C1 segment of cervical spinal cord (tissue), 14 donors: ENCODE measurements around the gene THSD1.
"Not testable (repeated sequence)": the region's sequence is repeated elsewhere in the genome, so short reads cannot be mapped to it uniquely, and the experiment has no call there.

Source experiments
- DNase-seq, 14 donors: peaks; one replicate each; lab custom pipeline; 2025; lab: John Stamatoyannopoulos, UW

The THSD1 gene

DNA sequence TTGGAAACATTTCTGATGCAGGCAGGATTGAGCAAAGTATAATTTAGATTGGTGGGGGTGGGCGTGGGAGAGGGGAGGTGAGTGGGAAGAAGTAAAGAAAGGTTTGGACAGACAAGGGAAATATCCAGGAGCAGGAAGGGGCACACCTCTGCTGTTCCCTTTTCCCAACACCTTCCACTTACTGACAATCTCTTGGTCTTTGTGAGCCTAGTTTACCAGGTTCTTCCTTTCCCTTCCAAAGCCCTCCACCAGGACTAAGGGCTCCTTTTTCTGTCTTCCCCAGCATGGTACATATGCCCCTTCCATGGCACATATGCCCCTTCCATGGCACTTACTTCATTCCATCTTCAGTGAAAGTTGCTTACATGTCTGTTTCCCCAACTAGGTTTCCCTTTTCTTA lies 6.2 kb upstream of the THSD1 start:
- DNase-seq, result no peak

DNA sequence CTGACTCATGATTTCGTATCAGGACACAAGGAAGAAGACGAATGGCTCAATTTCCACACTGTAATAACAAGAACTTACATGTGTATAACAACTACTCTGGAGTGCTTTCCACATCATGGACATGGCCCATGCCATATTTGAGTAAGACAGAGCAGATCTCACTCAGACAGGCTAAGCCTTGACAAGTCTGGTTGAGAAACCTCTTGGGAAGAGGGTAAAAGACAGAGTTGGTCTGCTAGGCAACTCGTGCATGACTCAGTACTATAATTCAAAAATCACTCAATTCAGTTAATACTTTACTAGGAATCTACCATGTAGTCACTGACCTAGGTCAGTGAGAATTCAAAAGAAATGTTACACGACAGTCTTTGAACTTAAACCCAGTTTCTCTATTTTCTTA lies 5.7 kb upstream of the THSD1 start:
- no peak for DNase-seq

DNA sequence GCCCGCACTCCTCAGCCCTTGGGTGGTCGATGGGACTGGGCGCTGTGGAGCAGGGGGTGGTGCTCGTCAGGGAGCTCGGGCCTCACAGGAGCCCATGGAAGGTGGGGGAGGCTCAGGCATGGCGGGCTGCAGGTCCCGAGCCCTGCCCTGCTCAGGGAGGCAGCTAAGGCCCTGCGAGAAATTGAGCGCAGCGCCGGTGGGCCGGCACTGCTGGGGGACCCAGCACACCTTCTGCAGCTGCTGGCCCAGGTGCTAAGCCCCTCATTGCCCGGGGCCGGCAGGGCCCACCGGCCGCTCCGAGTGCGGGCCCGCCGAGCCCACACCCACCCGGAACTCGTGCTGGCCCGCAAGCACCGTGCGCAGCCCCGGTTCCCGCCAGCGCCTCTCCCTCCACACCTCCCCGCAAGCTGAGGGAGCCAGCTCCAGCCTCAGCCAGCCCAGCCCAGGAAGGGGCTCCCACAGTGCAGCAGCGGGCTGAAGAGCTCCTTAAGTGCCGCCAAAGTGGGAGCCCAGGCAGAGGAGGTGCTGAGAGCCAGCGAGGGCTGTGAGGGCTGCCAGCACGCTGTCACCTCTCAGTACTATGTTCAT lies 2.2 kb upstream of the THSD1 start:
- DNase-seq, result not testable (repeated sequence)

DNA sequence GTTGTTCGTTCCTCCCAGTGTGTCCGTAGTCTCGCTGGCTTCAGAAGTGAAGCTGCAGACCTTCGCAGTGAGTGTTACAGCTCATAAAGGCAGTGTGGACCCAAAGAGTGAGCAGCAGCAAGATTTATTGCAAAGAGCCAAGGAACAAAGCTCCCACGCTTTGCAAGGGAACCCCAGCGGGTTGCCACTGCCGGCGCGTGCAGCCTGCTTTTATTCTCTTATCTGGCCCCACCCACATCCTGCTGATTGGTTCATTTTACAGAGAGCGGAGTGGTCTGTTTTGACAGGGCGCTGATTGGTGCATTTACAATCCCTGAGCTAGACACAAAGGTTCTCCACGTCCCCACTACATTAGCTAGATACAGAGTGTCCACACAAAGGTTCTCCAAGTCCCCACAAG lies 1.5 kb upstream of the THSD1 start:
- DNase-seq, result not testable (repeated sequence)

DNA sequence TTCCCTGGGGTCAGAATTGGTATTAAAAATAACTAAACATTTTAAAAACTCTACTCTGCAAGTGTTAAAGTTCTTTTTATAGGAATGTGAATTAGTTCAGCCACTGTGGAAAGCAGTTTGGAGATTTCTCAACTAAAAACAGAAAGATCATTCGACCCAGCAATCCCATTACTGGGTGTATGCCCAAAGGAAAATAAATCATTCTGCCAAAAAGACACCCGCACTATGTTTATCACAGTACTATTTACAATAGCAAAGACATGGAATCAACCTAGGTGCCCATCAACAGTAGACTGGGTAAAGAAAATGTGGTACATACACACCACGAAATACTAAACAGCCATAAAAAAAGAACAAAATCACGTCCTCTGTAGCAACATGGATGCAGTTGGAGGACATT lies 657 bp upstream of the THSD1 start:
- no peak for DNase-seq

DNA sequence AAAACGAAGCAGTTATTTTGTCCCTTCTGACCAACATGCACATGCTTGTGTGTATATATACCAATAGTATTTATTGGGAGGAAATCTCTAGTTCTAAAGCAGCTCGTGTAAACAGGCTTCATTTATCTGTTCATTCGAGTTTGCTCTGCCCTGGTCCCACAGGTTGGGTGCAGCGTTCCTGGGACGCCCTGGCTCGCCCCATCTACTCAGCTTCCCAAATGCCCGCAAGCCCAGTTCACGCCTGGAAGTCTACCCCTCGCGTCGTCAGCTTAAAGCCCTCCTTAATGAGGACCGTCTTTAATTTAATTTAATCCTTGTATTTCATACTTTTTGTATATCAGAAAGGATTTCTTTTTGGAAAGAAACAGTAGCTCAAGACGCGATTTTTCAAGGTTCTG lies 604 bp downstream of the THSD1 start:
- no peak for DNase-seq

DNA sequence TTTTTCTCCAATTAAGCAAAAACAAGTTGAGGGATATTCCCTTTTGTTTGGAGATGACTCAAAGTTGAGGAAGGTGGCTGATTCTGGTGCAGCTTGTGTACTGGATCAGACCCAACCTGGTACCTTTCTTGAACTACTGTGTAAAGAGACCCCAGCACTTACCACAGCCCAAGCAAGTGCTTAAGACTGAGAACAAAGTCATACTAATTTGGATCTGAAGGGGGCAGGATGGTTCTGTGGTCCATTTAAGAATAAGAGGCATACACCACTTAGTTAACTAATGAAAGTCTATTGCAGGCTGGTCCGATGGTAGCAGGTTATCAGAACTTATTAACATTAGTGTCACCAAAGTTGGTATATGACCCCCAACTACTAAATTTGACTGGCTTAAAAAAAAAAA lies 6.3 kb downstream of the THSD1 start:
- DNase-seq, result no peak

DNA sequence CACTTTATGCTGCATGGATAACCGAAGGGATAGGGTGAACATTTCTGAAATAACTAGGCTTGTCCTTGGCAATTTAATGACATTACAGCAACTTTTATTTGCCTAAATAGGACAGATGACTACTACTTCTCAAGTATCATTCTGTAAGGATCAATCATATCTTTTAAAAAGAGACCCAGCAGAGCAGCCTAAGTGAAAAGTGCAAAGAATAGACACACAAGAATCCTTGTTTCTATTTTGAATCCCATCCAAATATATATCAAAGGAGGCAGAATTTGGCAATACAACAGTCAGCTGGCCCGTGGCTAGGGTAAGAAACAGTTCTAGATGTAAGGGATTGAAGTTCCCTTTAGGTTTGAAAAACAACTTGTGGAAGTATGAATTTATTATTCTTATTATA lies 6.9 kb downstream of the THSD1 start:
- no peak for DNase-seq

DNA sequence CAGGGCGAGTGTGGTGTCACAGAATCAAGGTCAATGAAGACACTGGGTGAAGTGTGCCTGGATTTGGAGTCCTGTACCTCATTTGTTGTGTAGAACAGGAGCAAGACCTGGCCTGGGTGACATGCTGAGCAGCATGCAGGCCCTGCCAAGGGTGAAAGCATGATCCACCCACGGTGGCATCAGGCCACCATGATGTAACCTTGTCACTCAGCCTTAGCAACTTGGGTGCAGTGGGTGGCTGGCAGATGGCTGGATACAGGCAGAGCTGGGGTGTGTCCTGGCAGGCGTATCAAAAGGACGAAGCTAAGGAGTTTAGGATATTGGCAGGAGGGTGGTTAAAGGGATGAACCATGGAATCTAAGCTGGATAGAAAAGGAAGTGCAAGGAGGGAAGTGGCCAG lies 10.3 kb downstream of the THSD1 start:
- DNase-seq, result no peak

DNA sequence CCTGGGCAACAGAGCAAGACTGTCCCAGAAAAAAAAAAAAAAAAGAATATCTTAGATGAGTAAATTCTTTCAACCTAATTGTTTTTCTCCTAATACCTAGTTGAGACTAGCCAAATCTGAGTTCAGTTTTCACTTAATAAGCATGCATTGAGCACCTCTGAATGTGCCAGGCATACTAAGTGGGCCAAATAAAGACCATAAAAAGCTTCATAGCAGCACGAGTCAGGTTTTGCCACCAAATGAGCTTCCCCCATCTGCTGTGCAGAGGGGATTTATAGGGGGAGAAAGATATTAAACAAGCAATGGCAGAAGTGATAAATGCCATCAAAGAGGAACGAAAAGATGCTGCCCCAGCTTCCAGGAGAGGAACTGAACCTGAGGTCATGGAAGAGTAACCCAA lies 11.4 kb downstream of the THSD1 start:
- DNase-seq, result no peak

DNA sequence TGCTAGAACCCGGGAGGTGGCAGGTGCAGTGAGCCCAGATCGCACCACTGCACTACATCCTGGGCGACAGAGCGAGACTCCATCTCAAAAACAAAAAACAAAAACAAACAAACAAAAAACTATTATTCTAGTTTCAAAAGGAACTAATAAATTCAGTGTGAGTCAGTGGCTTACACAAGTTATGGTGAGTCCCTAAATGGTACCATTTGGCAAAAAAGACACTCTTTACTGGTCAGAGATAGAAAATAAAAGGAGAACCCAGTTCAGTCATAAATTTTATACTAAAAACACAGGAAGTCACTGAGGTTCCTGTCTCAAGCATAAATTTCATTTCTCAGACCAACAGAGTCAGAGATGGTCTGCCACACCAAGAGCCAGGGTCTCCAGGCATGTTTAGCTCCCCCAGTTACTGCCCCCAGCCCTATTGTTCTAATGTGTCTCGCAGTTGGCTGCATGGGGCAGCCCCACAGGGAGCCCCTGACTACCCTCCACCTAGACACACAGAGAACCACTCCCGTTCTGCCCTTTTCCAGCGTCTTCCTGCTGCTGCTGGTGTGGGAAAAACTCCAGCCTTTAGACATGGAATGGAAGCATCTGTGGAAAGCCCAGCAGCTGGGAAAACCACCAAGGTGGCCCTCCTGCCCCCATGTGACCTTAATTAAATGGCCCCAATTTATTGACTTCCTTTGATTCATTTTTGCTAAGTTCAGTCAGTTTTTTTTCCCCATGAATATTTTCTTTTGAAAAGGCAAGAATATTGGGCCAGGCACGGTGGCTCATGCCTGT lies 12.2 kb downstream of the THSD1 start:
- no peak for DNase-seq

DNA sequence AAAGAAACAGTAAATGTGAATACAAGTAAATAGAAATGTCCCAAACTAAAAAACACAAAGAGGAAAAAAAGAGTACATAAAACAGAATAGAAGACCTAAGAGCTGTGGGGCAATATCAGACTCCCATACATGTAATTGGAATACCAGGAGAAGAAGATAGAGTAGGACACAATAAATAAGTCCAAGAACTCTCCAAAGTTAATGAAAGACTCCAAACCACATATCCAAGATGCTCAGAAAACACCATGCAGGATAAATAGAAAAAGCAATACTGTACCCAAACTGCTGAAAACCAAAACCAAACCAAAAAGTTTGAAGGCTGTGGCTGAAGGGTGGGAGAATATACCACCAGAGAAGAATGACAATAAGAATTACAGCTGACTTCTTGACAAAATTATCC lies 18.3 kb downstream of the THSD1 start:
- no peak for DNase-seq

DNA sequence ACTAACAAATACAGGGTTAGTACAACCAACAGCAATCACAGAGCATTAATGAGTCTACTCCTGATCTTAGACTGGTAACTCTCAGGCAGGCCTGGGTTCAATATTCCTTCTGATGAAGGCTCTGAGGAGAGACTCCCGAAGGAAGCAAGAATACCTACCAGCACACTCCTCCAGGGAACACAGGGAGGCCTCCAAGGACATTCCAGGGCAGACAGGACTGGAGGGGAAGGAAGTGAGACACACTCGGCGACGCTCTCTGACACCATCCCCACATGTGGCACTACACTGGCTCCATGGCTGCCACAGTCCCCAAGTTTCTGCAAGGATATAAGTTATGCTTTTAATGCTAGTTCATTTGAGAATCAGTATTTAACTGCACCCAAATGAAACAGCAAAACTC lies 20.1 kb downstream of the THSD1 start:
- no peak for DNase-seq

DNA sequence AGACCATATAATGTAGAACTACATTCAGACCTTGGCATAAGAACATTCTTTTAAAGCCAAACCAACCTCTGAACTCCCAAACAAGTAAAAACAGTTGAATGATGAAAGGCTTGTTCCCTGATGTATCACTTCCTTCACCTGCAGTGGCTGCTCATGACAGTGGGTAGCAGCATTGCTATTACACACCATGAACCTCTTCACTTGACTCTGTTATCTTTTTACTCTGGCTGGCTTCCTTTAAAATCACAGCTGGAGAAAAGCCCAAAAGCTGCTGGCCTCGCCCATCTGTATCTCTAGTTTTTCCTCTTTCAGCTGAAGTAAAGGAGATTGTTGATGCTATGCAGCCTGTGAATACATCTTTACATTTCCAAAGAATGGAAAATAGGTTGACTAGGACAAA lies 22.6 kb downstream of the THSD1 start:
- DNase-seq, result no peak

DNA sequence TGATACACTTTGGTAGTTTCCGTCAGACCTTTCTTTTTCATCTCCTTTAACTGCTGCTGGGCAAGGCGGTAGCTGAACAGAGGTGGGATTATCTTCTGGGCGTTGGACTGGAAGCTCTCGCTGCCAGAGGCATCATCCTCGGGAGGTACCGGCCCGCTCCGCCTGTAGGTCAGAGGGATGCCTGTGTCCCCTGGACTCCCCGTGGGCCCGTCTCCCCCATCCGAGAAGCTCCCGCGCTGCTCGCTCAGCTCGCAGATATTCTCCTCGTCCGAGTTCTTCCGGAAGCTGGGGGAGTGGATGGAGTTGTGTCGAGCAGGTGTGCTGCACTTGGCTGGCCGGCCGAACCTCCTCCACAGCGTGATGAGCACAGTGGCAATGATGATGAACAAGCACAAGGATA lies 27.7 kb downstream of the THSD1 start:
- no peak for DNase-seq

DNA sequence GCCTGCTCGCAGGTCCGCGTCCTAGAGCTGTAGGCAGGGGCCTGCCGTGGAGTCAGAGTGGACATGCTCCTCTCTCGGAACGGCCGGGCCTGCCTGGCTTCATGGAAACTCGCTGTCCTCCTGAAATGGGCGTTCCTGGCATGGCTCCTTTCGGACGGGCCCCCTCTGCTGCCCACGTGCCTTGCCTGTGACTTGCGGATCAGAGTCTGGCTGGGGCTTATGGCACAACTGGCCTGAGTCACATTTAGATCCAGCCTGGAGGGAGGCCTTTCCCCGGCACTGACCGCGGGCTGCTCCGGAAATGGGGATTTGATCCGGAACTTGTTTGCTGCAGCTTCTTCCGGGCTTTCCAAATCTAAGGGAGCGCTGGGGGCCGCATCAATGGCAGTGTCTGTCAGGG lies 28.1 kb downstream of the THSD1 start:
- no peak for DNase-seq

DNA sequence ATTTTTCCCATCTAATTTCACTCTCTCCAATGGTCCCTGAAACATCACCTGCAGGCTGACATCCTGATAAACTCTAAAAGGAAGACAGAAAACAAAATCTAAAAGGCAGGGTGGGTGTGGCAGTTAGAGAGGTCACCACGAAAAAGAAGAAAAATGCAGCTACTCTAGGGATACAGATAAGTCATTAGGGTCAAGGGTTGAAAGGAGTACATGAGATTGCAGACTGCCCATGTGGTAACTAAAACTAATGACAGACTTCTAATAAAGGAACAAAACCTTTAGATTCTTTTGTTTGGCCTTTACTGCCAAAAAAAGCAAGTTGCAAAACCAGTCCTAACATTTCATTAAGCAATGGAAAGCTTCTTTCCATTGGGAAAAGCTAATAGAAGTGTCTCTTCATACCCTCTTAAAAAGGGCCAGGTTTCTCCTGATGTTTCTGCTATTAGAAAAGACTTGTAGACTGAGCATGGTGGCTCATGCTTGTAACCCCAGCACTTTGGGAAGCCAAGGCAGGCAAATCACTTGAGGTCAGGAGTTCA lies 31.0 kb downstream of the THSD1 start:
- no peak for DNase-seq

DNA sequence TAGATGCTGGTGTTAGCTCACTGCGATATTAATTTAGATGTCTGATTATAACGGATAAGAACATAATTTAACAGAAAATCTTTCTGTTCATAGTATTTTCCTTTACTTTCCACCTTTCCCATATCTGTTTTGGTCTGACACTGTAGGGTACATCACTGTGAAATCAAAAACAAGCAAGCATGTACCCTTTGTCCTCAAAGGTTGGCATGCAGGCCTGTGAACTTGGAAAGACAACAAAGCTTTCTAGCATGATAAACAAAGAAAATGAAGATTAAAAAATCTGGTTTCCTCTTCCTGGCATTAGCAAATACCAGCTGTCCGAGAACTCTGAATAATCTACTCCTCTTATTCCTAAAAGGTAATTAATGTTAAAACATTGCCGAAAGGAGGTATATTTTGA lies 31.6 kb downstream of the THSD1 start:
- DNase-seq, result no peak

DNA sequence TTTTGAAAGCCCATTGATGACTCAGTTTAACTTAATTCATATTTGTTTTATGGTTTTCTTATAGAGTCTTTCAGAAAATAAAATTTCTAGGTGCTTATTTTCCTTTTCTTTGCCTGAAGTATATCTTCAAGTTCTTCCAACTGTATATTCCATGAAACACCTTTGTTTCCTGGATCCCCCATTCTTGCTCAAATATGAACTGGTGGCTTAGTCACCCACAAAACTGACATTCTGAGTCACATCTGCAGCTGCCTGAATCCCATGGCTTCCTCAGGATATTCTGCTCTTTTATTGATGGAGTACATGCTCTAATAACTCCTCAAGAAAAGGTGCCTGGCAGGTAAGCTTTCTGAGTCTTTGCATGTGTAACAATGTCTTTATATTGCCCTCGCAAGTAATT lies 32.7 kb downstream of the THSD1 start:
- not testable (repeated sequence) for DNase-seq

DNA sequence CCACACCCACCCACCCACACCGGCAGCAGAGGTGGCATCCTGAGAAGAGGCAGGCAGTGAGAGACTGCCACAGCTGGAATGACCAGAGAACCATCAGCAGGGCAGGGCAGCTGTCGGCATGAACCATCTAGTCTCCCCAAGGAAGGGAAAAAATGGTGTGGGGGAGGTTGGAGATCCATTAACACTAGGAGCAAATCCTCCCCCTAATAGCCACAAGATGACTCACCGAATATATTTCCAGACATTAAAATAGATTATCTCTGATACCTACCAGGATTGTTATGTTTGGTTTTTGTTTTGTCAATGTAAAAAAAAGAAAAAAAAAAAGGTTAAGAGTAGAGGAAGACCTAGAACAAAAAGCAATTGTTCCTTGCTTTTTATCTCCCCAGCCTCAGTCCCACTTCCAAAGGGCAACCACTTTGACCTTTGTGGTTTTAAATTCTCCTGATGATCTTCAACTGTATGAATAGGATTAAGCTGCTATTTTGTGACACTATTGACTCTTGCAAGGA lies 34.2 kb downstream of the THSD1 start:
- DNase-seq, result no peak

DNA sequence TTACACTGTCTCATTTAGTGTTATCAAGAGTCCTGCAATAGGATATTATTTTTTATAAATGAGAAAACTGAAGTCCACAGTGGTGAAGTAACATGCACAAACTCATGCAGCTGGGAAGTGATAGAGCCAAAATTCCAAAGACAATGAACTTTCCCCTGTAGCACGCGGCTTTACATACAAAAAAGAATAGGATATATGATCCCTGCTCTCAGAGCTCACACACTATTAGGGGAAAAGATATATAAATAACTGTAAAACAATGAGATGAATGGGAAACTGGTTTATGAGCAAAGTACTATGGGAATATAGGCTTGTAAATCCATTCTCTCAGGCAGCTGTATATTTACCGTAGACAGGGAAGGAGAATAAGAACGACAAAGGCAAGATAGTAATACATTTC lies 39.7 kb downstream of the THSD1 start:
- no peak for DNase-seq

DNA sequence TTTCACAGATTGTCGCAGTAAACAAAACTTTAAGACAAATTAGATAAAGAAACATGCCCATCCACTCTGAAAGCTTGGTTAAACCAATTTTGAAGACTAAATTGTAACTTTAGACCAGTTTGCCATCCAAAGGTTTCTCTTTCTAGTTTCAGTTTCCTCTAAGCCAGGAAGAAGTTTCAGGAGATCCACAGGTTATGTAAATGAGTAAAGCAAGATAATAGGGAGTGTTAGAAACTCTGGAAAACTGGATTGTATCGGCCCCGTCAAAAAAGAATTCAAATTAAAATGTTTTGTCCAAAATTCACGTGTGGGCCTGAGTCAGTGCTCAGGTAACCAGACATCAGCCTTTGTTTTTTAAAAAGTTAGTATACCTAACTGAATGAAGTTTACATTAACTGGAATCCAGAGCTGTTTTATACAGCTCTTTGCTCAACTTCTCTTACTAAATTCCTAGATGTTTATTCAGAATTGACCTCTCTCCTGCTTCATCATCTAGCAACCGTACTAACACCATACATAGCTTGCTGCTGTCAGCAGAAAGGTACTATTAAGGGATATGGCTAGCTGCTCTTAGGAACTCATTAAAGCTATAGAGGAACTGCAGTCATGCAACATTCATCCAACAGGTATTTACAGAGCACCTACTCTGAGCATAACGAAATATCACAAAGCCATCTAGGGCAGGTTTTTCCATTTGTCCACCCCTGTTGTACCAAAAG lies 43.6 kb downstream of the THSD1 start:
- not testable (repeated sequence) for DNase-seq

DNA sequence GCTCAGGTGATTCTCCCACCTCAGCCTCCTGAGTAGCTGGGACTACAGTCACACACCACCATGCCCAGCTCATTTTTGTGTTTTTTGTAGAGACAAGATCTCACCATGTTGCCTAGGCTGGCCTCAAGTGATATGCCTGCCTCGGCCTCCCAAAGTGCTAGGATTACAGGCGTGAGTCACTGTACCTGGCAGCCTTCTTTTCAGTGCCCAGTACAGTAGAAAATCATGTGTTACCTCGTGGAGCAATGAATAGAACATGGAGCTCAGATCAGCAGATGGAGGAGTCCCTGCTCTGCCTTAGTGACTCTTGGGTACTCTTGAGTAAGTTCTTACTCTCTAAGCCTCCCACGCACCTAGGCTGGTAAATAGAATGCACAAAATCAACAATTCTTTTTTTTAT lies 44.7 kb downstream of the THSD1 start:
- DNase-seq, result no peak
